ENCODE measurements around the gene KIF5C.

GRCh38 chr2:148943097-148943496 is 68.1 kb downstream of the KIF5C start:
- TF ChIP-seq CTCF (IDR thresholded peaks at IDR 0.05) (no peak), POLR2AphosphoS5 (IDR thresholded peaks at IDR 0.05) (no peak), POLR2A (IDR thresholded peaks at IDR 0.05) (no peak)

All from breast epithelium (tissue), 3 donors.